HepG2 (cell line): Measurements from ENCODE around the gene ASB11. TPM values are rescaled to one million over a fixed set of nuclear protein-coding genes. Genes with fewer than 3 reads are reported as not detected.

Source experiments
- ATAC-seq: fragments of 200-7000 bp; cut with Tn5 transposase; 3 replicates; pipeline ENCODE4 v1.9.1; 2020; ENCODE audit warnings: mild to moderate bottlenecking, moderate library complexity
- BruUV-seq: library from RNA; stranded (reverse); fragments of 400-500 nt; replicated peaks from 2 replicates; lab custom pipeline; 2021; lab: Mats Ljungman, UMichigan
- CTCF ChIA-PET: fragments of 300-600 bp; formaldehyde crosslinking; extraction: SDS; loops from one replicate; lab custom pipeline; 2021; ENCODE audit warnings: low total read pairs, inconsistent platforms, low intra/inter-chr PET ratio; lab: Yijun Ruan, JAX
- POLR2A ChIA-PET: fragments of 350-600 bp; sonication (Branson Sonifier 250); formaldehyde crosslinking; loops from one replicate; lab custom pipeline; 2020; ENCODE audit warnings: antibody characterized with exemption, inconsistent platforms; lab: Yijun Ruan, JAX
- DNase-seq: peaks from one replicate; pipeline ENCODE4 v3.0.0-alpha.2; 2015; ENCODE audit warnings: low spot score
- FAIRE-seq: peaks from 3 replicates; lab custom pipeline; 2011; peaks lifted over from hg19 to GRCh38; lab: Jason Lieb, UNC
- H2AFZ ChIP-seq: one replicate; pipeline ENCODE4 v1.6.1; 2011; ENCODE audit warnings: low read length, inconsistent platforms
- H3K27ac ChIP-seq: fragments of 300-600 bp; 3 replicates; pipeline ENCODE4 v1.8.0; 2011; ENCODE audit warnings: mixed run types, mild to moderate bottlenecking, mixed read lengths, low read length, inconsistent platforms; ENCODE audit not compliant: insufficient read depth; ENCODE audit errors: extremely low read length
- H3K27me3 ChIP-seq, 2 experiments: fragments of 200-600 bp in 1 of 2; 2 replicates in 1 of 2; 3 replicates in 1 of 2; pipeline versions ENCODE4 v1.6.0 to v1.8.0; 2011; ENCODE audit warnings: low read length in 2 of 2, mild to moderate bottlenecking in 2 of 2, moderate library complexity in 2 of 2, inconsistent platforms in 1 of 2; ENCODE audit not compliant: insufficient read depth in 2 of 2, control insufficient read depth in 1 of 2
- H3K36me3 ChIP-seq, 2 experiments: fragments of 200-600 bp in 1 of 2; replicated peaks in 1 of 2; 2 replicates in 1 of 2; 3 replicates in 1 of 2; pipeline versions ENCODE4 v1.5.1 to v1.8.0; 2011; ENCODE audit warnings: low read length in 2 of 2, inconsistent platforms in 1 of 2; ENCODE audit not compliant: insufficient read depth in 2 of 2, control insufficient read depth in 1 of 2
- H3K4me1 ChIP-seq: 2 replicates; pipeline ENCODE4 v1.5.1; 2012; ENCODE audit warnings: low read length, inconsistent platforms; ENCODE audit not compliant: insufficient read depth
- H3K4me2 ChIP-seq: 2 replicates; pipeline ENCODE4 v1.6.0; 2011; ENCODE audit warnings: low read depth, low read length, inconsistent platforms
- H3K4me3 ChIP-seq, 3 experiments: fragments of 200-600 bp in 1 of 3; sonication (generic), shearing (Covaris generic) in 1 of 3; replicated peaks in 1 of 3; 2 replicates each; pipeline ENCODE4 v1.5.1; 2011 to 2016; ENCODE audit warnings: low read length in 3 of 3, inconsistent platforms in 2 of 3, low read depth in 2 of 3, mild to moderate bottlenecking in 2 of 3, control low read depth in 1 of 3, mixed read lengths in 1 of 3; ENCODE audit not compliant: insufficient read depth in 1 of 3
- H3K79me2 ChIP-seq: one replicate; pipeline ENCODE4 v1.6.1; 2011; ENCODE audit warnings: low read length, inconsistent platforms; ENCODE audit not compliant: insufficient read depth
- H3K9ac ChIP-seq: 2 replicates; pipeline ENCODE4 v1.6.0; 2011; ENCODE audit warnings: mild to moderate bottlenecking, low read depth, low read length, inconsistent platforms; ENCODE audit not compliant: insufficient read depth
- H3K9me3 ChIP-seq: 2 replicates; pipeline ENCODE4 v1.5.1; 2012; ENCODE audit warnings: mild to moderate bottlenecking, low read length
- H4K20me1 ChIP-seq: 2 replicates; pipeline ENCODE4 v1.6.0; 2011; ENCODE audit warnings: inconsistent platforms, mild to moderate bottlenecking, low read length, moderate library complexity; ENCODE audit not compliant: insufficient read depth
- ARNT ChIP-seq: fragments of 450-650 bp; IDR thresholded peaks from 2 replicates; pipeline ENCODE4 v1.6.1; 2017
- DZIP1 ChIP-seq: sonication (generic); formaldehyde crosslinking; IDR thresholded peaks from 2 replicates; pipeline ENCODE4 v1.5.0; 2020; ENCODE audit warnings: mild to moderate bottlenecking, missing genetic modification reagents
- MYNN ChIP-seq: sonication (generic); formaldehyde crosslinking; IDR thresholded peaks from 2 replicates; pipeline ENCODE4 v1.4.0; 2020; ENCODE audit warnings: mild to moderate bottlenecking, low read depth, missing genetic modification reagents
- RAD51 ChIP-seq: fragments of 450-650 bp; IDR thresholded peaks from 2 replicates; pipeline ENCODE4 v1.6.1; 2016; ENCODE audit warnings: borderline replicate concordance
- ZMYM4 ChIP-seq: sonication (generic); formaldehyde crosslinking; IDR thresholded peaks from 2 replicates; pipeline ENCODE4 v1.8.1; 2023; ENCODE audit warnings: mild to moderate bottlenecking, missing genetic modification reagents
- ZNF383 ChIP-seq: sonication (generic); formaldehyde crosslinking; IDR thresholded peaks from 2 replicates; pipeline ENCODE4 v1.4.0; 2020; ENCODE audit warnings: missing genetic modification reagents, mild to moderate bottlenecking, borderline replicate concordance
- ZNF550 ChIP-seq: sonication (generic); formaldehyde crosslinking; IDR thresholded peaks from 2 replicates; pipeline ENCODE4 v1.4.0; 2020; ENCODE audit warnings: mild to moderate bottlenecking, missing genetic modification reagents, borderline replicate concordance
- ZNF691 ChIP-seq: sonication (generic); formaldehyde crosslinking; IDR thresholded peaks from 2 replicates; pipeline ENCODE4 v1.4.0; 2020; ENCODE audit warnings: missing genetic modification reagents, low read depth, mild to moderate bottlenecking, borderline replicate concordance
- ZNF720 ChIP-seq: sonication (generic); formaldehyde crosslinking; IDR thresholded peaks from 2 replicates; pipeline ENCODE4 v1.4.0; 2020; ENCODE audit warnings: missing genetic modification reagents
- WGBS: methylation state at CpG from one replicate; pipeline ENCODE4 v1.1.6; 2017; ENCODE audit warnings: low lambda C conversion rate; 5-methylcytosine and 5-hydroxymethylcytosine counted together
- in situ Hi-C: cut with HindIII; loops from 2 replicates; pipeline ENCODE4 v1.10.0; 2017; ENCODE audit warnings: low pct_unique_long_range_greater_than_20kb; ENCODE audit not compliant: extremely low pct_ligation_motif_present
- intact Hi-C: fragments of 100-400 bp; cut with micrococcal nuclease; formaldehyde crosslinking; loops from one replicate; pipeline ENCODE4 v1.10.0; 2022; ENCODE audit not compliant: unreplicated experiment
- polyA plus RNA-seq, 8 experiments: library from polyadenylated mRNA; depleted of rRNA in 3 of 8; stranded (reverse) in 7 of 8; unstranded in 1 of 8; fragments of >200 nt; fragmentation: Illumina TruSeq in 4 of 8; extraction: Trizol in 4 of 8; gene quantifications; 2 replicates each; pipeline versions ENCODE4 v1.2.1 to v1.2.3, GENCODE V29; 2011 to 2016; ENCODE audit warnings: low read depth in 4 of 8, missing spikeins in 1 of 8, mixed read lengths in 1 of 8; ENCODE audit not compliant: insufficient read depth in 1 of 8
- total RNA-seq, 5 experiments: library from RNA; depleted of rRNA; stranded (reverse); fragments of >200 nt; fragmentation: Illumina TruSeq; extraction: Trizol; gene quantifications; 2 replicates each; pipeline ENCODE4 v1.2.3, GENCODE V29; 2016; ENCODE audit warnings: low read depth in 1 of 5

Gene ASB11
- total and polyA plus RNA-seq, 2 of the 13 experiments (the other 11 are each of a cell fraction or from before 2014, with no cell fraction given): not detected

GRCh38 chrX:15319075-15319474 is 3.6 kb upstream of the ASB11 start:
- no TSS peak for BruUV-seq
- Histone ChIP-seq H3K9me3 (no peaks in the 10 kb centered on the region), H3K4me2 (no peak overlapping the region), H2AFZ (no peak overlapping the region), H3K27me3 (no peaks in the 10 kb centered on the region), H4K20me1 (no peaks in the 10 kb centered on the region), H3K4me3 (no peak overlapping the region), H3K36me3 (peaks cover 0 to 3% of the 10 kb centered on the region in 2 experiments; a peak in 1 of 5 replicates), H3K4me1 (no peaks in the 10 kb centered on the region), H3K27ac (no peak overlapping the region), H3K9ac (no peak overlapping the region), H3K79me2 (no peaks in the 10 kb centered on the region)
- WGBS: 97% methylated on average over 4 of the region's 4 CpGs
- DNase-seq: no peak
- CTCF ChIA-PET: no interaction called here
- no peak for FAIRE-seq
- intact Hi-C loops: no loop called here
- POLR2A ChIA-PET: no interaction called here
- no peak for ATAC-seq
- TF ChIP-seq ZNF550 (no peak), ARNT (no peak), MYNN (CRISPR knock-in tag) (no peak), RAD51 (no peak), ZNF720 (CRISPR knock-in tag) (no peak), ZNF383 (CRISPR knock-in tag) (no peak), ZMYM4 (CRISPR knock-in tag) (no peak), ZNF691 (no peak), DZIP1 (CRISPR knock-in tag) (no peak)
- in situ Hi-C loops: no loop called here
